ENCODE results near the gene NPRL2.

- TF ChIP-seq POLR2A (IDR thresholded peaks at IDR 0.05; ENCODE audit: borderline replicate concordance, extremely low read depth, insufficient read depth, insufficient read length) (no peak), SP1 (IDR thresholded peaks at IDR 0.05; ENCODE audit: low read depth) (no peak), EZH2 (IDR thresholded peaks at IDR 0.05) (no peak), ZBTB33 (IDR thresholded peaks at IDR 0.05; ENCODE audit: extremely low read depth, insufficient replicate concordance, low read length) (no peak), CTCF (IDR thresholded peaks at IDR 0.05 in 2 of 3, conservative IDR thresholded peaks at IDR 0.05 in 1 of 3; ENCODE audit: borderline replicate concordance in 1 of 3, insufficient read depth in 1 of 3, low read depth in 2 of 3, low read length in 2 of 3) (no peak), EZH2phosphoT487 (IDR thresholded peaks at IDR 0.05; ENCODE audit: borderline replicate concordance) (no peak), POLR2AphosphoS5 (IDR thresholded peaks at IDR 0.05; ENCODE audit: low read depth, low read length) (no peak), FOSL1 (IDR thresholded peaks at IDR 0.05; ENCODE audit: low read depth) (no peak)
Measured at GRCh38 chr3:50373146-50374051, 22.8 kb upstream of the NPRL2 start.
